Activated T-helper 2 cell treated with anti-CD3 and anti-CD28 coated beads, Interferon-gamma antibody, Interleukin-2, Interleukin-4, amounts not matched to agents 10 μg/mL and 5 μg/mL and 100 μg/mL, durations not matched to agents 14 hours and 24 hours and 36 hours (primary cell): ENCODE measurements around the gene TUBB2B. TPM values are rescaled to one million over a fixed set of nuclear protein-coding genes. Genes with fewer than 3 reads are reported as not detected.

Experiments
- DNase-seq: peaks from one replicate; pipeline ENCODE4 v3.0.0; 2021; ENCODE audit warnings: low spot score
- H3K27ac Mint-ChIP-seq: one replicate; pipeline ENCODE4 v1.8.0; 2021; ENCODE audit warnings: mixed read lengths
- H3K27me3 Mint-ChIP-seq: one replicate; pipeline ENCODE4 v1.8.0; 2021; ENCODE audit warnings: low read depth, mixed read lengths
- H3K36me3 Mint-ChIP-seq: one replicate; pipeline ENCODE4 v1.8.0; 2021; ENCODE audit warnings: low read depth, mixed read lengths
- H3K4me1 Mint-ChIP-seq: one replicate; pipeline ENCODE4 v1.8.0; 2021; ENCODE audit warnings: low read depth, mixed read lengths
- H3K4me3 Mint-ChIP-seq: one replicate; pipeline ENCODE4 v1.8.0; 2021; ENCODE audit warnings: low read depth, mild to moderate bottlenecking, moderate library complexity, mixed read lengths
- H3K9me3 Mint-ChIP-seq: one replicate; pipeline ENCODE4 v1.8.0; 2021; ENCODE audit warnings: mixed read lengths
- intact Hi-C: fragments of 100-400 bp; cut with micrococcal nuclease; formaldehyde crosslinking; loops from one replicate; pipeline ENCODE4 v1.15.1; 2023
- total RNA-seq: library from RNA; stranded (reverse); gene quantifications from 2 replicates; pipeline ENCODE4 v1.2.3, GENCODE V29; 2022

Gene TUBB2B
- total RNA-seq, result 0.41 and 0.60 TPM in 2 replicates

DNA sequence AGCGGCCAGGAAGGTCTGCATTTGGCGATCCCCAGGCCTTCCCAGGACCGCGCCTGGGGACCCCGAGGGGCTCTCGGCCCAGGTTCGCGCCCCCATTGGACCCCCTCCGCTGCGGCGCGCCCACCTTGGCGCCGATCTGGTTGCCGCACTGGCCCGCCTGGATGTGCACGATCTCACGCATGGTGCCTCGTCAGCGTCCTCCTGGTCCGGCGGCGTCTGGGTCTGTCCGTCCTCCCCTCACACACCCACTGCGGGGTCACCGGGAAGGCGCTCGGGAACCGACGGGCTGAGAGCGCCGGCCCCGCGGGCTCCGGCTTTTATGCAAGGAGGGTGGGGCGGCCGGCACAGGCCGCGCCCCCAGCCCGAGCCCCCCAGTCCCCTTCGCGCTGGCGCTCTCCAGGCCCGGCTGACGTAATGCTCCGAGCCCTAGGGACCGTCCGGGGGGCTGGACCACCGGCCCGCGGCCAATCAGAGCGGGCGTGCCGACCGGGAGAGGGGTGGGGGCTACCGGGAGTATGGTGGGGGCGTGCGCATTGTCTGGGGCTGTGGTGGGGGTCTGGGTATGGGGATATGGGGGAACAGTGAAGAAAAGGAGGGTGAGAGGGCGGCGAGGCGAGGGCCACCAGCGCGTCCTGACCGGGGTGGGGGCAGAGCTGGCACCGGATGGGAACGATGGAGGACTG is at the start of gene TUBB2B:
TUBB2B (minus strand) TSS at position 291 of the 683 bp plus-strand sequence; CDS start at position 181, 110 bp downstream.
- DNase-seq, result no peak
- Mint-ChIP-seq H3K27me3 (peaks cover 72% of the 10 kb centered on the region), H3K36me3 (peaks cover 3% of the 10 kb centered on the region), H3K9me3 (no peaks in the 10 kb centered on the region), H3K27ac (peak within 1 kb of the TSS; percentile 58), H3K4me1 (peaks cover 29% of the 10 kb centered on the region), H3K4me3 (peak within 1 kb of the TSS; percentile 77)
- intact Hi-C loops, result loop anchor here (2.0 kb wide), 1 partner anchor 67 kb away; no protein-coding TSS in a partner anchor

DNA sequence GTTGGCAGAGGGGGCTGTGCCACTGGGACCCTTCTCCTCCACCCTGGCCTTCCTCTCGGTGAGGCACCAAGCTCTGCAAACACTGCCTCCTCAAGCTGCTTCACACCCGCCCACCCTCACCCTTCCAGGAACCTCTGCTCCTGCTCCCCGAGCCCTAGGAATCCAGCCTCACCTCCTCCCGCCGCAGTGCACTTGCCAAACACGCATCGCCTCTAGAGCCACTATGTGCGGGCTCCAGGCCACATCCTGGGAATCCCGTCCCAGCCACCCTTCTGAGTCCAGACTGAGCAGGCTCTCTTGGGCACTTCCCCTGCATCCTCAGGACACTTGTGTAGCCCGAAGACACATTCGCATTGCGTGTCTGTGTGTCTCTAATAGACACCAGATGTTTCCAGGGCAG is 49.8 kb upstream of the TUBB2B start:
- DNase-seq, result no peak
- intact Hi-C loops, result loop anchor here (5.0 kb wide), 1 partner anchor 180 kb away; the partner anchor contains the start of gene SLC22A23
- H3K4me1 Mint-ChIP-seq, result peaks cover 2% of the 10 kb centered on the region
- no peak overlapping the region for H3K4me3 Mint-ChIP-seq
- peaks cover 9% of the 10 kb centered on the region for H3K36me3 Mint-ChIP-seq
- H3K27me3 Mint-ChIP-seq, result no peaks in the 10 kb centered on the region
- no peak overlapping the region for H3K27ac Mint-ChIP-seq
- no peaks in the 10 kb centered on the region for H3K9me3 Mint-ChIP-seq

DNA sequence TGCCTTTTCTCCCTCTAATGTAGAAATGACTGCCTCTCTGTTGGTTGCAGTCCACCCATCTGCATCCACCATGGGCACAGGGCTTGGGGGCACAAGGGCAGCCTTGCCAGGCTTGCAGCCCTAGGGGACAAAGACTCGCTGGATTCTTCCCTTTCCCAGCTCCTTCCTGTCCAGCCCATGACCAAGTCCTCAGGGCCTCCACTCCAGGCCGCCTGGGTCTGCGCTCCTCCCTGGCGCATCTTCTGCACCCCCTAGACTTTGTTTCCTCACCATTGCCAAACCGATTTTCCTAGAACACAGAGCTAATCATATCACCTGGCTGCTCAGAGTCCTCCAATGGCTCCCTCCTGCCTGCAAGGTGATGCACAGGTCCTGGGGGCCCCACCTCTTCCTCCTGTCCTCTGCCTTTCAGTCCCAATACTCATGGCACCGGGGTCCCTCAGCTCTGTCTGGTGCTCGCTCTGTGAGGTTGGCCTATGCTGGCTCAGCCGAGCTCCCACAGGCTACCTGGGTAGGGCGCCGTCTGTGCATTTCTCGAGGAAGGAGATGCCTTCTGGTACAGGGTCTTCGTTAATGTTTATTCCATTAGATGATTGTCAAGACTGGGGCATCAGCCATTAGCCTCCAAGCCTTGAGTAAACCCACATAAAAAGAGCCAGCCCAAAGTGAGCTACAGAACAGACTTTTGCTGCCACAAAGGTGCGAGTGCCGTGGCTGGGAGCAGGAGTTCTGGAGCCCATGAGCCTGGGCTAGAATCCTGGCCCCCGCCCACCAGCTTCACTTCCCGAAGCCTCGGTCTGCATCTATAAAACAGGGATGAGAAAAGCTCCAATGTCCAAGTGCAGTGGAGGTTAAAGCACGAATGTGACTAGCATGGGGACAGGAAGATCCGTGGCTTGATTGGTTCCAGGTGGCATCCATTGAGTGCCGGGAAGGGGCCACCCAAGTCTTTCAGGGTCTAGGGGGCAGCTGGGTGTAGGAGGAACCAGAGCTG is 49.0 kb upstream of the TUBB2B start:
- no peak for DNase-seq
- intact Hi-C loops, result loop anchor here (5.0 kb wide), 1 partner anchor 181 kb away; the partner anchor contains the start of gene SLC22A23
- Mint-ChIP-seq H3K9me3 (no peaks in the 10 kb centered on the region), H3K27me3 (no peaks in the 10 kb centered on the region), H3K4me3 (no peak overlapping the region), H3K4me1 (peaks cover 2% of the 10 kb centered on the region), H3K36me3 (peaks cover 15% of the 10 kb centered on the region), H3K27ac (no peak overlapping the region)

DNA sequence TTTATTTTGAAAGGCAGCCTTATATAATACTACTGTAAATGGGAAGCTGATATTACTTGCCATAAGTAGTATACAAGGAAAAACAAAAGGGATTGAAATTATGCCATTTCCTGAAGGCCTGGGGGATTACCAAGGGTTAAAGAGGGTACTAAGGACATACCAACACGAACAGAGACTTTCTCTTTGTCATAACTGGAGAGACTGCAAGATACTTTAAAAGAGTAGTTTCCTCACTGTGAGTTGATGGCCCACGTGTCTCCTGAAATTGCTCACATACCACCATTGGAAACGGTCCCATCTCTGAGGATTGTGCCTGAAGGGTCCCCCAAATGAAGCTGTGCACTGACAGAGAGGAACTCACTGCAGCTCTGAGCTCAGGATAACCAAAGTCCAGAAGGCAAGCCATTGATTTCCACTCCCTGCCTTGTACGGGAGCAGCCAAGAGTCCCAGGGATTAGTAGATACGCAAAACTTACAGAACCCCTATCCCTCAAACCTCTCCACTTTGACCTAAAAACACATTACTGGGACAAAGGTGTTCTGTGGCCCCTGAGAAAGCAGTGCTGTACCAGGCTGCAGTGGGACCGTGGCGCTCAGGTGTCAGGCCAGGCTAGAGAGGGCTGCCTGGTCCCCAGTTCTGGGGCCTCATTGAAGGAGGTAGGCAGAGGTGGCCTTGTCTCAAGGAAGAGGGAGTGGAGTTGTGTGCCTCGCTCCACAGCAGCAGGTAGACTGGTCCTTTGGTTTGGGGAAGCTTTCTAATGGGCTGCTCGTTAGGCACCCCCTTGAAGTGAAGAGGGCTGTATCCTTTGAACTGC is 46.5 kb upstream of the TUBB2B start:
- peaks cover 34% of the 10 kb centered on the region for H3K36me3 Mint-ChIP-seq
- no peaks in the 10 kb centered on the region for H3K9me3 Mint-ChIP-seq
- no peak overlapping the region for H3K4me3 Mint-ChIP-seq
- peaks cover 4% of the 10 kb centered on the region for H3K4me1 Mint-ChIP-seq
- no peak overlapping the region for H3K27ac Mint-ChIP-seq
- intact Hi-C loops, result no loop called here
- DNase-seq, result no peak
- no peaks in the 10 kb centered on the region for H3K27me3 Mint-ChIP-seq

DNA sequence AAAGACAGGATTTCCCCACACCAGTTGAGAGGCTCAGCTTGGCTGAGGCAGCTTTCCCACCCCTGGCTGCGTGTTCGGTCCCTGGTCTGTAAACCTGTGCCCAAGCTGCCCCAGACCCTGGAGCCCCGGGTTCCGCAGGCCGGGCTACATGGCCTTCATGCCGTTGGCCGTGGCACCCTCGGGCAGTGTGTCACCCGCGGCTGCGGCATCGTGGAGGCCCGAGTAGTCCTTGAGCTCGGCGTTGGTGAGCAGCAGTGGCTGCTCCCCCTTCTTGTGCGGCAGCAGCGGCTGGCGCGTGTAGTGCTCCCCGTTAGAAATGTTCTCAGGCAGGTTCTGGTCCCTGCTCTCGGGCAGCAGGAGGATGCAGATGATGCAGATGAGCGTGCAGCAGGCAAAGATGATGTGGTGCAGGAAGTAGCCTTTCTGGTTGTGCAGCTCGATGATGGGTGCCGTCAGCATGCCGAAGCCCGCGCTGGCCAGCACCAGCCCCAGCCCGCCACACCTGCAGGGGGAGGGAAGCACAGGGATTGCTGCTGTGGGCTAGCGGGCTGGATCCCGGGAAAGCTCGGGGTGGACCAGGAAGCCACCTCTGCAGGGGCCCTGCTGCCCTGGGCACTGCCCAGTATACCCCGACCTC is 45.6 kb upstream of the TUBB2B start:
- H3K4me1 Mint-ChIP-seq, result peaks cover 4% of the 10 kb centered on the region
- H3K27me3 Mint-ChIP-seq, result no peaks in the 10 kb centered on the region
- H3K4me3 Mint-ChIP-seq, result no peak overlapping the region
- H3K36me3 Mint-ChIP-seq, result peaks cover 42% of the 10 kb centered on the region
- intact Hi-C loops, result no loop called here
- no peak for DNase-seq
- H3K27ac Mint-ChIP-seq, result no peak overlapping the region
- no peaks in the 10 kb centered on the region for H3K9me3 Mint-ChIP-seq

DNA sequence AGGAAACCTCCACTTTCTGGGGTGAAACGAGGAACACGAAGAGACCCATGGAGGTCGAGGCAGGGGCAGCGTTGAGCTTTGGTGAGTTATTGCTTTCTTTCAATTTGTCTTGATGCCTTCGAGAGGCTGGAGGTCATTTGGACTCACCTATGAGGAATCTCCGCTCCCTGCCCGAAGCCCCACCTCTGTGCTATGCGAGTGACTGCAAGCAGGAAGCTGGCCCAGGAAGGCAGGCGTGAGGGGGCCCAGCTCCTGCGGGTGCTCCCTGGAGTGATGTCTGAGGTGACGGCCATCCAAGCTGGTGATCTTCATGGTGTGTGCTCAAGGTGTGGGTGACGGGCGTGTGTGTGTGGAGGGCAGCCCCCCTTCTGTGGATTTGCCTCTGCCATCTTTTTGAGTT is 44.3 kb upstream of the TUBB2B start:
- intact Hi-C loops, result no loop called here
- H3K27me3 Mint-ChIP-seq, result no peaks in the 10 kb centered on the region

DNA sequence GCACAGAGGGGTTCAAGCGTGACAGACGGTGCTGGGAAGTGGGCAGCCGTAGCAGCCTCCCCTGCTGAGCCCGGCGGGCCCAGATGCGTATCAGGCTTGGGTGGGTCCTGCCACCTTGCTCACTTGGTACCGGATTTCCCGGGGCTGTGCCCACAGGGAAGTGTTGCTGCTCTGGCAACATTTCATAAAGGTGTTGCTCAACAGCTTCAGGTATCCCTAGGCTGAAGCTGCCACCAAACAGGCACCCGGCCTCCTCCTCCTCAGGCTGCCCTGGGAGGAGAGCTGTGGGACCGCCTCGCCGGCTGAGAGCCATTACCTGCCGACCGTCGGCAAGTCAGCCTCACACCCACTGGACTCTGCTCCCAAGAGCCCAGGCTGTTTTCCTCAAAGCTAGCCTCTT is 42.8 kb upstream of the TUBB2B start:
- H3K4me3 Mint-ChIP-seq, result no peak overlapping the region
- no peak overlapping the region for H3K27ac Mint-ChIP-seq
- intact Hi-C loops, result no loop called here
- peaks cover 4% of the 10 kb centered on the region for H3K4me1 Mint-ChIP-seq
- no peaks in the 10 kb centered on the region for H3K9me3 Mint-ChIP-seq
- peaks cover 54% of the 10 kb centered on the region for H3K36me3 Mint-ChIP-seq
- no peaks in the 10 kb centered on the region for H3K27me3 Mint-ChIP-seq
- DNase-seq, result no peak

More for the DNA sequence above, 44.3 kb upstream of the TUBB2B start:
- H3K9me3 Mint-ChIP-seq, result no peaks in the 10 kb centered on the region
- no peak for DNase-seq
- H3K27ac Mint-ChIP-seq, result no peak overlapping the region
- no peak overlapping the region for H3K4me3 Mint-ChIP-seq
- peaks cover 50% of the 10 kb centered on the region for H3K36me3 Mint-ChIP-seq
- peaks cover 4% of the 10 kb centered on the region for H3K4me1 Mint-ChIP-seq

DNA sequence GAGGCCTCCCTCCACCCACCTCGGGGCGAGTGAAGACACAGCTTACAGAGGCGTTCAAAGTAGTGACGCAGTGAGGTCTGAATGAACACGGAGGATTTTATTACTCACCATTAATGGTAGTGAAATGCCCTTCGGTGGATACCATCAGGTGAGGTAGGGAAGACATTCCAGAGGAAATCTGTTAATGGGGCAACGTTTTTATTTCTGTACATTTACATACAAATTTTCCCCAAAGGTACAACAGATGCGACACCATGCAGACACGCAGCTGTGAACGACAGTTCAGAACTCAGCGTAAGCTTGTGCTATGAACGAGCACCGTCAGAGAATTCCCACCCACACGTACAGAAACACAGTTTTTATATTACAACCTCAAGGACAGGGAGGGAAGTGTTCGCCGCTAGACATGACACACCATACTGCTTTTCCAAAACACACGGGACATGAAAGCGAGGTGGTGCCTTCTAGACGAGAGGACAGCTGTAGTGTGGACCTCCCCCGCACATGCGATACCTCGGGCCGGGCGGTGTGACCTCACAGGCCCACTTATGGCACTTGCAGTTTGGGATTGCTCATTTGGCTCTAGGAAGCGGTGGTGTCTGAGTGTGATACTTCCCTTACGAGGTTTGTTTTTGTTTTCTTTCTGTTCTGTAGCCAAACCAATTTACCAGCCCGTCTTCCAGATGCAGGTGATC is 42.0 kb upstream of the TUBB2B start:
- Mint-ChIP-seq H3K9me3 (no peaks in the 10 kb centered on the region), H3K27ac (no peak overlapping the region), H3K4me1 (peaks cover 4% of the 10 kb centered on the region), H3K27me3 (no peaks in the 10 kb centered on the region), H3K4me3 (no peak overlapping the region), H3K36me3 (peaks cover 60% of the 10 kb centered on the region)
- no peak for DNase-seq
- intact Hi-C loops, result no loop called here

DNA sequence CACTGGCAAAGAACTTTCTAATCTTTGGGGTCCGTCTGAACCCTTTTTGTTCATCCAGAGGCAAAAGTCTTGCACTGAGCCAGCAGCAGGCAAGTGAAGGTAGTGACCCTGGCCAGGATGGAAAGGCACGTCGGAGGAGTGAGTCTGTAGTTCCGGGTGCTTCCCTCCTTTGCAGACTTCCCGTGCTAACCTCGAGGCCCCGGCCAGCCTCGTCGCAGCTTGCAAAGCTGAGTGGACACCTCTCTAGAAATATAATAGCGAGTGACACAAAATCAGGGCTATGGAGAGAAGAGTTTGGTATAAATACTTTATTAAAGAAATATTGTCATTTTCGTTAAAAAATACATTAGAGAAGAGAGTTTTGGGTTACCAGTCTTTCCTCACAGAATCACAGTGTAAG is 41.2 kb upstream of the TUBB2B start:
- Mint-ChIP-seq H3K4me3 (no peak overlapping the region), H3K27ac (no peak overlapping the region), H3K4me1 (peaks cover 2% of the 10 kb centered on the region), H3K36me3 (peaks cover 56% of the 10 kb centered on the region), H3K9me3 (no peaks in the 10 kb centered on the region), H3K27me3 (no peaks in the 10 kb centered on the region)
- no peak for DNase-seq
- intact Hi-C loops, result no loop called here

DNA sequence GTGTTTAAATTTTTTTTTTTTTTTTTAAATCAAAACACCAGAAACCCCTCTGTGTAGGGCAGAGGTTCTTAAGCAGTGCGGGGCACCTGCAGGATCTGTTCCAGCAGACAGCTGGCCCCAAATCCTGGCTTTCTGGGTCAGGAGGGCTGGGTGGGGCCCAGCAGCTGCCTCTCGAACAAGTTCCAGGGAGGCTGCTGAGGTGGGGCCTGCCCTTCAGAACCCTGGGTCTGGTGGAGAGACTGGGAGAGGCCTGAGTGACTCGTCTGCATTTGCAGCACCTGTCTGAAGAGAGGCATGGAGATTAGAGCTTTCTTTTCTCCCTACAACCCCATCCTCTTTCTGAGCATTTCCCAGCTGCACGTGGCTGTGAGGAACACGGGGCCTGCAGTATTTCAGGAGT is 39.7 kb upstream of the TUBB2B start:
- DNase-seq, result no peak
- H3K9me3 Mint-ChIP-seq, result no peaks in the 10 kb centered on the region
- peaks cover 5% of the 10 kb centered on the region for H3K4me1 Mint-ChIP-seq
- H3K36me3 Mint-ChIP-seq, result peaks cover 63% of the 10 kb centered on the region
- no peak overlapping the region for H3K27ac Mint-ChIP-seq
- intact Hi-C loops, result no loop called here
- no peaks in the 10 kb centered on the region for H3K27me3 Mint-ChIP-seq
- no peak overlapping the region for H3K4me3 Mint-ChIP-seq

DNA sequence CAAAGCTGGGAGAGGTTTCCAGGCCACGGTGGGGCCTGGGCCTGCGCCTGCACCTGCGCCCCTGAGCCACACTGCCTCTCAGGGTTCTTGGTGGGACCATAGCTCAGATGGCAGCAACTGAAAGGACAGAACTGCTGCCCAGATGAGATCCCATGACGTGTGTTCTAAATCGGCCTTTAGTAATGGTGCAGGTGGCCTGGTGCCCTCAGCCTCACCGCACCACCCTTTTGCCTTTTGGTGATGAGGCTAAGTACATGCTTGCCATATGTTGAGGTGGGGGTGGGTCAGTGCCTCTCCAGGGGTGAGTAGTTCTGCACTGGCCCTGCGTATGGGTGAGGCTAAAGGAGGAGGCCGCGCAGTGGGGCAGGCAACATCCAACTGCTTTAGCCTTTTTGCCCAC is 38.7 kb upstream of the TUBB2B start:
- Mint-ChIP-seq H3K36me3 (peaks cover 56% of the 10 kb centered on the region), H3K4me1 (peaks cover 13% of the 10 kb centered on the region), H3K27me3 (no peaks in the 10 kb centered on the region), H3K4me3 (no peak overlapping the region), H3K27ac (no peak overlapping the region), H3K9me3 (no peaks in the 10 kb centered on the region)
- DNase-seq, result no peak
- intact Hi-C loops, result no loop called here
